GM18505 (cell line): ENCODE data around the gene HOXC6.

Experiments used
- ATAC-seq: cut with Tn5 transposase; IDR thresholded peaks from one replicate; pipeline ENCODE4 v1.9.1; 2021; ENCODE audit not compliant: unreplicated experiment
- POLR2A ChIP-seq: IDR thresholded peaks from 4 replicates; pipeline ENCODE4 v1.6.1; 2011; ENCODE audit warnings: borderline replicate concordance; ENCODE audit not compliant: insufficient read depth, insufficient read length; ENCODE audit errors: extremely low read depth

The HOXC6 gene

DNA sequence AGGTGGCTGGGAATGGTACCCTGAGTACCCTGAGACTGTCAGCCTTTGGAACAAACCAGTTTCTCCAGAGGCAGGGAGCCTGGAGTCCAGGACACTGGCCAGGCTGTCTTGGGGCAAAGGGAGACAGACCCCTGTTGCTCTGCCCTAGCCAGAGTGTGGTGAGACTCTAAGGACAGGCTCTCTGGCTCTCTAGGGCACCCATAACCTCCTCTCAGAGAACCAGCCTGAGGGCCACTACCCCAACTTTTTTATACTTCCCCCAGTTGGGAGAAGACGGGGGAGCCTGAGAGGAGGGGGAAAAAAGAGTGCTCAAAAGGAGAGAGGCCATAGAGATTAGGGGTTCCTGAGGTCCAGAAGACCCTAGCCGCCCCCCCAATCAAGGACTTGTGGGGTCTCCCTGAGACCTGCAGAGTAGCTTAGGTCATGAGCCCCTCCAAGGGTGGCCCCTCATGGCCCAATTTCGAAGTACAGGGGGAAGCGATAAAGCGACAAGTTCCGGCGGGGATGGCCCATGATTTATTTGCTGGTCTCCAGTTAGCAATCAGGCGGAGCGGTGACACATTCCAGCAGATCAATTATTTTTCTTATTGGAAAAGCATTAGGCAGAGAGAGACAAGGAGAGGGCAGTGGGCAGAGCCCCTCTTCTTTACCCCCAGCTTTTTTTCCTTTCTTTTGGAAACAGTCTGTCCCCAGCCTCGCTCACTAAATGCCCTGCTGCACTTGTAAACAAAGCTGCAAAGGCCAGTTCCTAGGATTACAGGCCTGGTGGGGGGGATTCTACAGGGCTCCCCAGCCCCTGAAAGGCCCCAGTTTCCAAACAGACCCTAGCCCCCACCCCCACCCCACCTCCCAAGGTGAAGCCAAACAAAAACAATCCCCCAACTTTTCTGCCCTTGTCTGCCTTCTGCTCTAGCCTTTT is 17.9 kb upstream of the HOXC6 start:
- ATAC-seq: no peak
- no peak for TF ChIP-seq POLR2A

DNA sequence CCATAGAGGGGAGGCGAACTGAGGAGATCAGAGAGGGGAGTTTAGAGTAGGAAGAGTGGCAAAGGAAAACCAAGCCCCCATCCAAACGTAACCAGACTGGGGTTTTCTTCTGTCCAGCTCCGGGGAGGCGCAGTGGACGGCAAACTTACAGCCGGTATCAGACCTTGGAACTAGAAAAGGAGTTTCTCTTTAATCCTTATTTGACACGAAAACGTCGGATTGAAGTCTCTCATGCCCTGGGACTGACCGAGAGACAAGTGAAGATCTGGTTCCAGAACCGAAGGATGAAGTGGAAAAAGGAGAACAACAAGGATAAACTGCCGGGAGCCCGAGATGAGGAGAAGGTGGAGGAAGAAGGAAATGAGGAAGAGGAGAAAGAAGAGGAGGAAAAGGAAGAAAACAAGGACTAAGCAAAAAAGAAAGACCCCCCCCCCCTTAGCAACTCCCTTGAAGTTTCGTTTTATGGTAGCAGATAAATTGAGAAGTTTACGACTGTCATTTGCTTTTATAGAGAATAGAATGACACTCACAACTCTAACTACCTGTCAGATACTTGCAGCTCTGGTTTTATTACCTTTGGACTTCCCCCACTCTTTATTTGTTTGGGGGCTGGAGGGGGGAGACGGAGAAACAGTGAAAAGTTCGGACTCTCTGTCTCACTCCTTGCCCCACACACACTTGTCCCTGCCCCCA is 17.1 kb upstream of the HOXC6 start:
- no peak for ATAC-seq
- TF ChIP-seq POLR2A: no peak

DNA sequence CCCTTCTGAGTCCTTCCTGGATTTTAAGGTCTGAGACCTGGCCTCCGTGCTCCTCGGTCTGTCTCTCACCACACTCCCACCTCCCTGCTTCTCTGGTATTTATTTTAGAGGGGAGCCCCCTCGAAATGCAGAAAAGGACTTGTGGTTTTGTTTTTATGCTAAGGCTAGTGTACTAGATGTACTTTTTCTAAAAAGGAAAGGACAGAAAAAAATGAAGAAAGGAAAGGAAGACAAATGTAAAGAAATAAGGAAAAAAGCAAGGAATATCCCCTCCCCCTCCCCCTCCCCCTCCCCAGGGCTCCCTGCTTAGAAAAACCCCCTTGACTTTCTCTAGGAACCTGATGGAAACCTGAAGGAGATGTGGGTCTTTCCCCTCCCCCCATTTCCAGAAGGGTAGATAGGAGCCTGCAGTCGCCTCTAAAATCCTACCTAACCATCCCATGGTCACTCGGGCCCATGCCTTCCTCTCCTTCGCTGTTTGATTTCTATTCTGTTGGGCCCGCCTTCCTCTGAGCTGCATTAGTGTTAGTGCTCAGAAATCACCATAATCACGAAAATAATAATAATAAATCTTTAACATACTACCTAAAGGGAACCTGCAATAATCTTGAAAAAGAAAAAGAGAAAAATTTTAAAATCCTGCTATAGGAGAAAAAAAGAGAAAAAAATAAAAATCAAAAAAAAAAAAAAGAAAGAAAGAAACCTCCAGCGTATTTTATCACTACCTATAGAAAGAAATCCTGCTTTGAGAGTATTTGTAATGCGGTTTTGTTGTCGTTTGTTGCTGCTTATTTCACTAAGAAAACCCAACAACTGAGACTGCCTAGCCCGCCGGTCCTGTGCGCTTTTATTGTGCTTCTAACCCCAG is 16.3 kb upstream of the HOXC6 start:
- no peak for ATAC-seq
- TF ChIP-seq POLR2A: no peak

DNA sequence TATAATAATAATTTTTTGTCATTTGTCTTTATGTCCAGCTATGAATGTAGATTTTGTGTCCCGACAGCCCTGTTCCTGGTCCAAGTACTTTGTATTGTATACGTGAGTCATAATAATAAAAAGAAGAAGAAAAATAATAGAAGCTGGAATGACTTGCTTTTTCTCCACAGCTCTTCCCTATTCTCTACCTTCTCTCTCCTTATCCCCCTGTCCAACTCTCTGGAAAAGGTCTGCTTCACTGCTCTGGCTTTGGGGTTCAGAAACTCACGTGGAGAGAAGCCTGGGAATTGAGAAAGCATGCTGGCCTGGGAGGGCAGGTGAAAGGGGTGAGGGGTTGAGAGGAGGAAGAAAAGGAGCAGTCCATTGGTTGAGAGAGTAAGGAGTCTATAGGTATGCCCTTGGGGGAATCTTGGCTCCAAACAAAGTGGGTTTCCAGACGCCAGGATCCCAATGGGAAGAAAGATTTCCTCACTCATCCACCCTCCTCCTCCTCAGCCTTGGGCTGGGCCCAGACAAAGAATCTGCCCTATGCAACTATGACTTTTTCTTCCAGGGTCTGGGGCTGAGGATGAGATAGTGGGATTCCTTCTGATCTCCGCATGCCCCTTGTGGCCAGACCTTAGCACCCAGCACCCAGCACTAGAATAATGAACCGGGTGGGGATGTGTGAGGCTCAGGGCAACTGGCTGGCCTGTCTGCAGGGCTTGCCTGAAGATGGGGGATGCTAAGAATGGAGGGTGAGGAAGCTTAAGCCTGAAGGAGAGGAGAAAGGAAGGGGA is 15.4 kb upstream of the HOXC6 start:
- no peak for ATAC-seq
- no peak for TF ChIP-seq POLR2A

DNA sequence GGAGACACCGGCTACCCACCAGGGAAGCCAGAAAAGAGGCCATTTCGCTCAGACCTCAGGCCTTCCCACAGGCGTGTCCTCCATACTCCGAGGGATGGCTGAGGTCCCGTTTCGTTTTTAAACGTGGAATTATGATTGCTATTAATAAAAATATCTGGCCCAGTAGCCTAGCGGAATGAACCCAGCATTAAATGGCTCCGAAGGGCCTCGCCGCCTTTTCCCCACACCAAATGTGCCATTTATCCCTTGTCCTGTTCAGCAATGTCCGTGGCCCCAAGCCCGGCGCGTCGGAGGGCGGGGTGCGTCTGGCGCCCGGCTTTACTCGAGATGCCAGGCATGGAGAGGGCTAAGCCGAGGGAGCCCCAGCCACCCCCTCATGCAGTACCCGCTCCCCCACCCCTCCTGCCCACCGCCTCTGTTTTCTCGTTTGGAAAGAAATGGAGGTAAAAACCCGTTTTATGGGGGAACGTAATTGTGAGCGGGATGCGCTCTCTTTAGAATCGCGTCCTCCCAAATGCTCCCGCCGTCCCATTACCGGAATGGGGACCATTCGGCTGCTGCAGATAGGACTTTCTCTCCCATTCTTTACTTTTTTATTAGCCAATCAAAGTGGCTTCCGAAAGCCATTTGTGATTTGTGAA is 13.7 kb upstream of the HOXC6 start:
- TF ChIP-seq POLR2A: no peak
- no peak for ATAC-seq

DNA sequence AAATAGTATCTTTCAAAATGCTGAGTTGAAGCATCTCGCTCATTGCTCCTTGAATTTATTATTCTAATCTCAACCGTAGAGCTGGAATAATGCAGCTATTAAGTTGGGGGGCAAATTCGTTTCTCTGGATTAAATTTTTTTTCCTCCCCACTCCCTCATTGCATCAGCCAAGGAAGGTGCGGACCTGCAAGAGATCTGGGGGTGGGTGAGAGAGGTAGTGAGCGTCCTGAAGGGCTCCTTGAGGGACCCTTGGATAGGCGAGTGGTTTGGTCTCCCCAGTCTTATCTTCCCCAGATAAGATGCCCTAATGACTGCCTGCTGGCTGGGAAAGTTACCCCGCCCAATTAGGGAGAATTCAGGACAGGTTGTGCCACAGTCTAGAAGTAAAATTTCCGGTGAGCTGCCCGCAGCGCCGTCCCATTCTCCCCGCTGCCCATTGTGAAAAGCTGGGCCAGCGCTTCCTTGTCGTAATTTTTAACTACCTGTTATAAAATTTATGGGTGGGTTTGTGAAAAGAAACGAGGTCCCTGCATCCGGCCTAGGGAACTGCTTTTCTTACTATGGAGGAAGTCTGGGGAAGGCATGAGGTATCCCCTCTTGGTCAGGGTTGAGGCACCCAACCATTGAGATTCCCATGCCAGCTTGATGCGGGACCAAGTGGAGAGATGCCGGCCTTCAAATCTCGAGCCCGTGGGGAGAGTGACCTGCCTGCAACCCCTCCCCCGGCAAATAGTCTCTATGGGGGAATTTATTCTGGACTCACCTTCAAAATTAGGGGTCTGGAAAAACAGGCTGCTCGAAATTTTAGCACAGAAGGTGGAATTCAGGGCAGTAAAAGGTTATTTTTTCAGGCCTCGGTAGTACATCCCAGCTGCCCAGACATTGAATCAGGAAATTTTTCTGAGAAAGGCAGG is 13.0 kb upstream of the HOXC6 start:
- no peak for TF ChIP-seq POLR2A
- no peak for ATAC-seq

DNA sequence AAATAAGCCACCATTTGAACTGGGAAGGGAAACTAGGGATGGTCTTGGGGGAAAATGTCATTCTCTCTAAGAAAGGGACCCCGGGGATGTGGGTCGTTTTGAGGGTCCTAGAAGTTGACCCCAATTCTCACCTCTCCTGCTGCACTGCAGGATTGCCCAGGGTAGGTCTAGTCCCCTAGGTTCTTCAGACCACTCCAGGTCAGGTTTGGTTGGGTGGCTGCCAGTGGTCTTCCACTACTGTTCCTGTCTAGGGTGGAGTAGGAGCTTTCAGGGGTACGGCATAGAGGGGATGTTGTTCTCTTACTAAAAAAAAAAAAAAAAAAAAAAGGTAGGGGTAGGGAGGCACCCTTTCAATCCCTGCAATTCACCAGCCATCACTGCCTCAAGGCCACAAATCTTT is 12.2 kb upstream of the HOXC6 start:
- TF ChIP-seq POLR2A: no peak
- ATAC-seq: no peak

DNA sequence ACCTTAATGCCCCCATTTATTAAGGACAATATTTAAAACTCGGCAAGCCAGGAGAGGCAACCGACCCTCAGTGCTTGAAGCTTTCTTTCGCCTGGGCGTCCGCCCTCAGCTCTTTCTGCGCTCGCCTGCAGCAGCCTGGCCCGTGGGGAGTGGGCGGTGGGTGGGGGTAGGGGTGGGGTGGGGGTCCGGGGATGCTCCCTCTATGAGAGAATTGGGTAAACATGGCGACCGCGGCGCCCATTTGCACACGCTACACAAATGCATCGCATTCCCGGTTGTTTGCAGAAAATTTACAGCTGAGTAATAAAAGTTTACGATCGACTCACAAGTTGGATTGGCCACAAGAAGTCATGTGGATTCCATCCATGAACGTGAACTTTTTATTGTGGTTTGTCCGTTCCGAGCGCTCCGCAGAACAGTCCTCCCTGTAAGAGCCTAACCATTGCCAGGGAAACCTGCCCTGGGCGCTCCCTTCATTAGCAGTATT is 11.7 kb upstream of the HOXC6 start:
- TF ChIP-seq POLR2A: no peak
- ATAC-seq: no peak

DNA sequence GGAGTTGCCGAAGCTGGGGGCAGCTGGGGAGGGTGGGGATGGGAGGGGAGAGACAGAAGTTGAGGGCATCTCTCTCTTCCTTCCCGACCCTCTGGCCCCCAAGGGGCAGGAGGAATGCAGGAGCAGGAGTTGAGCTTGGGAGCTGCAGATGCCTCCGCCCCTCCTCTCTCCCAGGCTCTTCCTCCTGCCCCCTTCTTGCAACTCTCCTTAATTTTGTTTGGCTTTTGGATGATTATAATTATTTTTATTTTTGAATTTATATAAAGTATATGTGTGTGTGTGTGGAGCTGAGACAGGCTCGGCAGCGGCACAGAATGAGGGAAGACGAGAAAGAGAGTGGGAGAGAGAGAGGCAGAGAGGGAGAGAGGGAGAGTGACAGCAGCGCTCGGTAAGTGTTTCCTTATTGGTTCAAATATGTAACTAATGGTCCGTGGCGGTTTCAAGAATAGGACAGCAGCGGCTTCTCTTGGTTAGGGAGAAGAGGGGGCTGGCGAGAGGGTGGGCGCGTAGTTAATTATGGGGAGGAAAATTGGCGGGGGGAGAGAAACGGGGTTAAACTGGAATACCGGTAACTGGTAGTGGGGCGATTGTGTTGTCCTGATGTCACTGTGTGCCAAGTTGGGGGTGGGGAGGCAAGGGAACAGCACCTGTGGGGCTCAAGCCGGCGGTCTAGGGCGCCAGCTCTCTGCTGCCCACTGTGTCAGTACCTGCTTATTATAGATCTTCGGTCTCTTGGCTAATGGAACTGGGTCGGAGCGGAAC is 11.0 kb upstream of the HOXC6 start:
- peak; percentile 16 for ATAC-seq
- TF ChIP-seq POLR2A: no peak

DNA sequence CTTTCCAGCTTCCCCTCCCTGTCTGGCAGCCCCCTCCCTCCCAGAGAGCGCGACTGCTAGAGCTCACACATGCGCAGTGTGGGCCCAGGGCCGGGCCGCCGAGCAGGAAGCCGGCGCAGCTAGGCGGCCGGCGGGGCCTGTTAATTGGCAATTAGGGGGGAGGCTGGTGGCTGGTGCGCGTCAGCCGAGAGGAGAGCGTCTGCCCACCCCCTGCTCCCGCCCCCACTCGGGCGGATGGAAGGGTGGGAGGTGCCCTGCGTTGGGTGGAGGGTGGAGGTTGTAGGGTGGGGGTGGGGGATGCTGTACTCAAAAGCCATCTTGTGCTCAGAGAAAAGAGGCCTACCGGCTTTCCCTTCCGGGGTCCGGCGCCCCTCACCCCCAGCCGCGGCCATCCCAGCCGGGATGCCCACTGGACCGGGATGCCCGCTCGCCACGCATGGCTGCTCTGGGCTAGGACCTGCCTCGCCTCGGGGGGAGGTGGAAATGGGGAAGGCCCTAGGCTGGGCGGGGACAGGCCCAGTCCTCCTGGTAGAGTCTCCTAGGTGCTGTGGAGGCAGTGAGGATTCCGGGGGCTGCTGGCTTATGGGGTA is 10.3 kb upstream of the HOXC6 start:
- peak; percentile 73 for TF ChIP-seq POLR2A
- ATAC-seq: peak; percentile 83
